Prostate gland (tissue), 2 donors: Measurements from ENCODE around the gene CRY2.

ENCODE experiments used
- POLR2A ChIP-seq: fragments of 450-650 bp; IDR thresholded peaks from one replicate; pipeline ENCODE4 v1.6.1; 2016; ENCODE audit warnings: antibody characterized with exemption, mild to moderate bottlenecking
- POLR2AphosphoS5 ChIP-seq: sonication (generic); formaldehyde crosslinking; IDR thresholded peaks from one replicate; pipeline ENCODE4 v1.6.1; 2017; ENCODE audit warnings: antibody characterized with exemption
- TF ChIP-seq, protein P1 (sequence below), 4 experiments: fragments of 200-600 bp in 2 of 4; fragments of 450-650 bp in 2 of 4; sonication (generic) in 2 of 4; IDR thresholded peaks; 1 replicate in 3 of 4; 2 replicates in 1 of 4; pipeline ENCODE4 v1.5.1; 2016 to 2019; ENCODE audit warnings: antibody characterized with exemption in 4 of 4, mild to moderate bottlenecking in 2 of 4, moderate library complexity in 2 of 4

DNA sequence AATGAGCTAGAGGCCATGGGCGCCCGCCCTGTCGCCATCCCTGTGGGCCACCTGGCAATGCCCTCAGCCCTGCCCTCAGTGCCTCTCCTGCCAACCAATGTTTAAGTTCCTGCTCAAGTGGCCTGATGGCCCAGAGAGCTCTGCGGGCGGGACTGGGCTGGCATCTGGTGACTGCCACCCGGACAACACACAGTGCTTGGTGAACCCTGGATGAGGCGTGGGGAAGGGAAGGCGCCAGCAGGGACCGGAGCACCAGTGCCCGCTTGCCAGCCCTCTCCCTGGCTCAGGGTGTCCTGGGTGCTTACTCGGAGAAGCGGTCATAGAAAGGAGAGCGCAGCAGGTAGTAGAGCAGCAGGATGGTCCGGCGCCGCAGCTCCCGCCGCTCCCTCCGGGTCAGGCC, 66.2 kb downstream of the CRY2 start:
- TF ChIP-seq POLR2AphosphoS5 (no peak), POLR2A (no peak)
- TF ChIP-seq, protein P1, sequence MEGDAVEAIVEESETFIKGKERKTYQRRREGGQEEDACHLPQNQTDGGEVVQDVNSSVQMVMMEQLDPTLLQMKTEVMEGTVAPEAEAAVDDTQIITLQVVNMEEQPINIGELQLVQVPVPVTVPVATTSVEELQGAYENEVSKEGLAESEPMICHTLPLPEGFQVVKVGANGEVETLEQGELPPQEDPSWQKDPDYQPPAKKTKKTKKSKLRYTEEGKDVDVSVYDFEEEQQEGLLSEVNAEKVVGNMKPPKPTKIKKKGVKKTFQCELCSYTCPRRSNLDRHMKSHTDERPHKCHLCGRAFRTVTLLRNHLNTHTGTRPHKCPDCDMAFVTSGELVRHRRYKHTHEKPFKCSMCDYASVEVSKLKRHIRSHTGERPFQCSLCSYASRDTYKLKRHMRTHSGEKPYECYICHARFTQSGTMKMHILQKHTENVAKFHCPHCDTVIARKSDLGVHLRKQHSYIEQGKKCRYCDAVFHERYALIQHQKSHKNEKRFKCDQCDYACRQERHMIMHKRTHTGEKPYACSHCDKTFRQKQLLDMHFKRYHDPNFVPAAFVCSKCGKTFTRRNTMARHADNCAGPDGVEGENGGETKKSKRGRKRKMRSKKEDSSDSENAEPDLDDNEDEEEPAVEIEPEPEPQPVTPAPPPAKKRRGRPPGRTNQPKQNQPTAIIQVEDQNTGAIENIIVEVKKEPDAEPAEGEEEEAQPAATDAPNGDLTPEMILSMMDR (IDR thresholded peaks at IDR 0.05): no peak
